H7 (cell line): ENCODE measurements around the gene C5orf46. TPM values are rescaled to one million over a fixed set of nuclear protein-coding genes. Genes with fewer than 3 reads are reported as not detected.

Source experiments
- DNase-seq: peaks from one replicate; pipeline ENCODE4 v3.0.0; 2012
- H3K27me3 ChIP-seq: 2 replicates; pipeline ENCODE4 v1.6.0; 2011; ENCODE audit warnings: mild to moderate bottlenecking, low read length; ENCODE audit not compliant: control insufficient read depth, insufficient read depth
- H3K36me3 ChIP-seq: replicated peaks from 2 replicates; pipeline ENCODE4 v1.5.1; 2011; ENCODE audit warnings: low read length; ENCODE audit not compliant: control insufficient read depth, insufficient read depth
- H3K4me3 ChIP-seq: 2 replicates; pipeline ENCODE4 v1.5.1; 2011; ENCODE audit warnings: low read depth, mild to moderate bottlenecking, control low read depth, low read length, moderate library complexity; ENCODE audit not compliant: insufficient read depth
- total RNA-seq: library from RNA; depleted of rRNA; stranded (reverse); fragments of >200 nt; shearing (Covaris generic); gene quantifications from 2 replicates; pipeline ENCODE4 v1.2.3, GENCODE V29; 2014

C5orf46 gene
- total RNA-seq, 1 experiment from 2014 or later, result not detected

DNA sequence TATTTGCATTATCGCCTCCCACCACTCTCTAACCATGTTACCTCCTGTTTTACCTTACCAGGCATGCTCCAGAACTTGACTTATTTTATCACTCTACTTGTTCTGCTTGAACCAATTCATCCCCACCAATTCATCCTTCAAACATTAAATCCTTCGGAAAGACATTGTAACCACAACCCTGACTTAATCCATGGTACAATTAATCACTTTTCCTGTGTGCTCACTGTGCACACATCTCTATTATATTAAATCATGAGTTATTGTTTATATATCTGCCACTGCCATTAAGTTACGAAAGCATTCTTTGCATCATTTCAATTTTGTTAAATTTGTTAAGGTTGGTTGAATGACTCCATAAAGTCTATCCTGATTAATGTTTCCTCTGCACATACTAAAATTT lies 7.4 kb upstream of the C5orf46 start:
- Histone ChIP-seq H3K36me3 (no peaks in the 10 kb centered on the region), H3K27me3 (no peaks in the 10 kb centered on the region), H3K4me3 (no peak overlapping the region)
- no peak for DNase-seq

DNA sequence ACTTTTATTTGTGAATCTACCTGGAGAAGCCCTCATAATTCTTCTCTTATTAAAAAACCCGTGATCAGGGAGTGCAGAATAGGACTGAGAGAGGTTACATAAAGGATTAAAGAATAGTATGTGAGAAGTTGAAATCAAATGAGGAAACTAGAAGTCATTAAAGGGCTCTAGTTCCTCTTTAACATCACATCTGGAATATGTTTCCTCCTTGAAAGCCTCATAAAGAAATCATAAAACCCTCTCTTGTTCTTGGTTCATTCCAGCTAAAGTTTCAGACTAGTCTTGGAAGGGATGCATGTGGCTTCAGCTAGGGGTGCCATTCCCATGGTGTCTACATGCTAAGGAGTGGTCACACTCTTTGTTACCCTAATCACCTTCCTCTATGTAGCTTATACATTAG lies 5.7 kb upstream of the C5orf46 start:
- no peaks in the 10 kb centered on the region for H3K27me3 ChIP-seq
- DNase-seq, result no peak
- H3K4me3 ChIP-seq, result no peak overlapping the region
- no peaks in the 10 kb centered on the region for H3K36me3 ChIP-seq

DNA sequence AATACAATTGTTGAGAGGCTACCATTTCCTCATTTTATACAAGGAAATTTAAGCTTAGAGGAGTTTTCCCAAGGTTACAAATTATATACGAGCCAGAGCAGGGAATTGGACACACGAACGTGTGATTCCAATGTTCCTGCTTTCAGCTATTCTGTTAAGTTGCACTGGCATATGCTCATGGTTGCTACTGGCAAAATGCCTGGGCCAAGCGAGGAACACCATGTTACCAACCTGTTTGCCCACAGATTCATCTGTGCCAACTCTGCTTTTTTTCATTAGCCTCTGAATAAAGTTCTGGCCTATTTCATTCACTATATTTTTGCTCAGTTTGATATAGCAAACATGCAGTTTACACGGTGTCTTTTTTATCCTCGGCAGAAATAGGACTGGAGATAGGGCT lies 5.1 kb upstream of the C5orf46 start:
- Histone ChIP-seq H3K36me3 (no peaks in the 10 kb centered on the region), H3K4me3 (no peak overlapping the region), H3K27me3 (no peaks in the 10 kb centered on the region)
- DNase-seq, result no peak

DNA sequence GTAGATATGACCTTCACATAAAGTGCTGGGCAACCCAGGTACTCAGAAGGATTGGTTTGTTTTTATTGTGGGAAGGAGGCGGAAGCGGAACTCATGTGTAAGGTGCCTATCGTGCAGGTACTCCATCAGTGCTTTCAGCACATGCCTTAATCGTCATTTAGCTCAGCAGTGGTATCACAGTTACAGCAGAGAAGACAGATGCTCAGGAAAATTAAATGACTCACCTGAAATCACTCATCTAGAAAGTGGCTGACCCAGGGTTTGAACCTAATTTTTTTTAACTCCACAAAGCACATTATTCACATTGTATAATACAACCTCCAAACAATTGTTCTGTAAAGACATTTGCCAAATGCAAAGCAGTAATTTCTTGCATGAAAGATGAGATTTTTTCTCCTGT lies 2.2 kb downstream of the C5orf46 start:
- Histone ChIP-seq H3K27me3 (no peaks in the 10 kb centered on the region), H3K4me3 (no peak overlapping the region), H3K36me3 (no peaks in the 10 kb centered on the region)
- no peak for DNase-seq

DNA sequence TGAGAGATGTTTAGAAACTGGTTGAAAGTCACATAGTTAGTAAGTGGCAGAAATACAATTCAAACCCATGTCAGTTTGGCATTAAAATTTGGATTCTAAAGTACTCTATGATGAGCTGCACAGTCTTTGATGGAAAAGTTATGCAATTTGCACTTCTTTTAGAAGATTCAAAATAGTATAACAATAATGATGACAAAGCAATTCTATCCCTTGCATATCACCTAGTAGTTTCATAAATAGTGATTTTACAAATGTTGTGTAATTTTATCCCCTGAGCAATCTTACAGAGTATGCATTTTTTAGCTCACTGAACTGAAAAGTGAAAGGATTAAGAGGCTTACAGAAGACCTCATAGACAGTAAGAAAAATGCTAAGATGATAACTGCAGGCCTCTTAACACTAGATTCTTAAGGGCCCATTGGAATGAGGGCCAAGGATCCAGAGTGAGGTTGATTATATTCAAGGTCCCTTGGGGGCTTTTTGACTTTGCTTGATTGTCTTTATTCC lies 3.7 kb downstream of the C5orf46 start:
- Histone ChIP-seq H3K27me3 (no peaks in the 10 kb centered on the region), H3K36me3 (no peaks in the 10 kb centered on the region), H3K4me3 (no peak overlapping the region)
- DNase-seq, result no peak

DNA sequence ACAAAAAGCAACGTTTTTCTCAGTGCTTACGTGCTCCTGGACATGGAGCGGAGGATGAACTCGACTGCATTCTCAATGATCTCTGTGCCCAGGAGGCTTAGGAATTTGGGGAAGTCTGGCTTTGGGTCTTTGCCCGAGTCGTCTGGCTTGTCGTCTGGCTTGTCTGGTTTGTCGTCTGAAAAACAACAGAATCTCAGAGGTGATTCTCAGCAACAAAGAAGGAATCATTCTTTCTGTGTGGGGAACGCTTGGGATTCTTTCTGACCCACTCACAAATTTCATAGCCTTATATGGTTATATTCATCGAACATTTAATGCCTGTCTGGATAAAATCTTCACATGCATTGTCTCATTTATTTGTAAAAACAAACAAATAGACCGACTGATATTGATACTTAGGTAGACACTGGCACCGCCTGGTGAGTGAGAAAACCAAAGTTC lies 4.7 kb downstream of the C5orf46 start:
- no peaks in the 10 kb centered on the region for H3K36me3 ChIP-seq
- H3K27me3 ChIP-seq, result no peaks in the 10 kb centered on the region
- no peak overlapping the region for H3K4me3 ChIP-seq
- no peak for DNase-seq

DNA sequence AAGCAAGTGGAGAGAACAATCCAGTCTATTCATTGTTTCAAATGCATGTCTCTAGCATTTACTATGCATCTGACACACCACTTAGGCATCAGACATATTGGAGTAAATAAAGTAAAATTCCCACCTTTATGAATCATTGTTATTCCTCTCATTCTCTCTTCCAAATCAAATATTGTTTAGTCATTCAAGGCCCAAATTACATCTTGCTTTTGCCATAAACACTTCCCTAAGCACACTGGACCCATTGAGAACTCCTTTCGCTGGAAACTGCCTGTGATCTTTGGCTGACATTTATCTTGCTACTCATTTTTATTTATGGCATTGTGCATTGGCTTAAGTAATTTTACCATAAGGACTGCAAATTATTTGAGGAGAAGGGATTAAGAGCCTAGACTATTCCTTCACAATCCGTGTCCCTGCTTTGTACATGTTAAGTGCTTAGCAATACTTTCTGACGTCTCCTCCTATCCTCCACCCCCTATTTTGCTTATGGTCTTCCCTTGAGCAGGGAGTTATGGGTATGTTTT lies 7.4 kb downstream of the C5orf46 start:
- Histone ChIP-seq H3K36me3 (no peaks in the 10 kb centered on the region), H3K27me3 (no peaks in the 10 kb centered on the region), H3K4me3 (no peak overlapping the region)
- DNase-seq, result no peak

DNA sequence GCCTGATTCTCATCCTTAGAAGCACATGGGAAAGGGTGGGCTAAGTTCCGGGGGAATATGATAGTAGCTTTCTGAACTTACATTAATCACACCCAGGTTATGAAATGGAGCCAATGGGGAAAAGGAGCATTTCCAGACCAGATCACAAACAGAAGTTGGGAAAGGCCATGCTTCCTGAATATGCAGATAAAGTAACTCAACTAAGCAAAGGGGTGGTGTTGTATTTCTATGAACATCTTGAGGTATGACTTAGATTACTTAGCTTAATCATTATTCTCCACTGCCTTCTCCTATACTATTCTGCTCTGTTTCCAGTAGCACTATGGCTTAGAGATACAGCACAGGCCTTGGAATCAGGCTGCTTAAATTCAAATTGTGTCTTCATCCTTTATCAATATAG lies 10.5 kb downstream of the C5orf46 start:
- no peak for DNase-seq
- H3K4me3 ChIP-seq, result no peak overlapping the region
- H3K36me3 ChIP-seq, result no peaks in the 10 kb centered on the region
- no peaks in the 10 kb centered on the region for H3K27me3 ChIP-seq

DNA sequence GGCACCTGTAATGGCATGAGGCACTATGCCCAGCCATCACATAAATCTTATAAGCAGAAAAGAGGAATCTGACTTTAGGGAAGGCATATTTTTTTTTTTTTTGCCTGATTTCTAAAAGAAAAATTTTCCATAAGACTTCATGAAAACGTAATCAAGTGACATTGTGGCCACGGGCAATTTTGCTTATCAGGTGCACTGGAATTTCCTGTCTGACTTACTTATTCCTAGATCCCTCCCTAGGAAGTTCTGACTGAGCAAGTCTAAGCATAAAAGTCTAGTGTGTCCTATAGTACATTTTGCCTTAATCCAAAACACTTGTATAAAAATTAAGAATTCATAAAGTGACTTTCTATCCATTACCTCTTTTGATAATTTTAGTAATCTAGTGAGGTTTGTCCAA lies 12.5 kb downstream of the C5orf46 start:
- no peak for DNase-seq
- Histone ChIP-seq H3K4me3 (no peak overlapping the region), H3K36me3 (no peaks in the 10 kb centered on the region), H3K27me3 (no peaks in the 10 kb centered on the region)

DNA sequence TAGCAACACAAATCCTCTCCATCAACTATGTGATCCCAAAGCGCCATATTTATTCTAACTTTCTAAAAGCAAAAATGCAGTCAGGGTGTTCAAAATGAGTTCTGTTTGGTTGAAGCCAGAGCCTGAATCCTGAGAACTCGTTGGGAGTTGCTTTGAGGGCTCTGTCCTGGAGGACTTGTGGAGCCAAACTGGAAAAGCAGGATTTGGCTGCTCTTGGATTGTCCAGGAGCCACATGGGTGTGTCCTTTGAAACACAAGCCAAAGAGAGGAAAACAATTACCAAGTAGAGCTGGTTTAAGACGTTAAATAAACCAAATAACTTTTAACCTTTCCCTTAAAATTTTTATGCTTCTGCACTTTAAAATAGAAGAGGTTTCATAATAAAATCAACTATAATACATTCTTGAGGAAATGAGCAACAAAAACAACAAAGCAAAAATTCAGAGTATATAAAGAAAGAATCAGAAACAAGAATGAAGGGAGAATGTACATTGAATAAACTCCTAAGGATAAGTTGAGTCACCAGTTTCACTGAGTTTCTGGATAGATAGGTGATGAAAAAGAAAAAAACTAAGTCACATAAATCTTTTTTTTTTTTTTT lies 13.5 kb downstream of the C5orf46 start:
- Histone ChIP-seq H3K27me3 (no peaks in the 10 kb centered on the region), H3K36me3 (no peaks in the 10 kb centered on the region), H3K4me3 (no peak overlapping the region)
- no peak for DNase-seq

DNA sequence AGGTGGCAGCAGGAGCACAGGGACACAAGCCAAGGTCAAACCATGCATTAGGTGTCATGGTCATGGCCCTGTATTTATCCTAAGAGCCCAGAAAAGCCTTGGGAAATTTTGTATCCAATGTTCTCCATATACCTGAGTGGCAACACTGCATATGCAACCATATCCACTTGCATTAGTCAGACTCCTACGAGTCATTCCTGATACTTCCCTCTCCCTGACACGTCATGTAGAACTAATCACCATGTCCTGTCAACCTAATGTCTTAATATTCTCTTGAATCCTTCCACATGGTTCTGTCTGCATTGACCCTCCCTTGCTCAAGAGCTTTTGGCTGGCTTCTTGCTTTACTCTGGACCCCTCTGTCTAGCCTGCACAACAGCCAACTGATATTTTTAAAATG lies 18.4 kb downstream of the C5orf46 start:
- Histone ChIP-seq H3K27me3 (no peaks in the 10 kb centered on the region), H3K4me3 (no peak overlapping the region), H3K36me3 (no peaks in the 10 kb centered on the region)
- DNase-seq, result no peak

DNA sequence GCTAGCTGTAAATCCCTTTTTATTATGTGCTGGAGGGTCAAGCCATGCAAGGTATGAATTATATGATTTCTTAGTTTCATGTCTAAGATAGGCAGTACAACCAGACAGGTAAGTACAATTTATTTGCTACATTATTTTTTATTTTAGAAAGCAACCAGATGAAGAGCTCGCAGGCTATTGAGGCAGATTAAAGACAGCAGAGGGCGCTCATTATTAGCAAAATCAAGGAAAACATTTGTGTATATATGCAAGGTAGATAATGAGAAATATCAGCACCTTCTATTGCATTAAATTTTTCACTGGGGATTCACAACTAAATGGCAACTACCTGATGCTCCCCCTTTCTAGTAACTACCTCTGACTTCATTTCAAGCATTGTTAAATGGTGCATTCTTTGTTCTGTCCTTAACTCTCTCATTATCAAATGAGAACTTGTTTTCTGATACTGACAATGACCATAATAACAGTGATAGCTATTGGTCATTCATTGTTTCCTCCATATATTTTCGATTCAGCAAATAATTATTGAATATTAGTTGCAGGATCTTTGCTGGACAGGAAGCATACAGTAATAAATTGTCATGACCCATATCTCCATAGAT lies 19.2 kb downstream of the C5orf46 start:
- no peaks in the 10 kb centered on the region for H3K36me3 ChIP-seq
- H3K4me3 ChIP-seq, result no peak overlapping the region
- H3K27me3 ChIP-seq, result no peaks in the 10 kb centered on the region
- no peak for DNase-seq

DNA sequence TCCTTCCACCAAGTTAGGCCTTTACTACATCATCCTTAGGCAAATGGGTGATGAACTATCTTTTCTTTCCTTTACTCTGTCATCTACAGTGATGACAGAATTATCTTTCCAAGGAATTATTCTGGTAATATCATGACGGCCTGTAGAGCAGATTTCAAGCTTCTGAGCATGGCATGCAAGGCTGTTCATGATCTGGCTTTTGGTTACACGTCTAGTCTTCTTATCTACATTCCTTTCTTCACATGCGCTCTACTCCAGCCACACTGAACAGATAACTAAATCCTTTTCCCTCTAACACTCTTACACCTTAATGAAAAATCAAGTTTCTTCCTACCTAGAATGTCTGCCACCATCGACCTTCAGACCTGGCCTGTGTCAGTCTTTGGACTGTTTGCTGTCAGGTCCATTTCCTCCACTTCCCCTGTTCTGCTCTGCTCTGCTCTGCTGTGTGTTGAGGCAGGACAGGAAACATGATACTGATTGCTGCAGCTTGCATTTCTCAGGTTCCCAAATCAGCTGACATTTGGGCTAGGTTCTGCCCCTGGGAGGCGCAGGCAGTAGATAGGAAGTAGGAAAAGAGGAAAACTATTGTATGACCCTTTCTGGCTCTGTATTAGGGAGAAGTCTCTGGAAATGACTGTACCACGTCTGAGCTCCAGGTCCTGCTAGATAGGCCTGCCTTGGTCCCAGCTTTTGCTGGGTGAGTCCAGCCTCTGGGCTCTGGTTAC lies 23.6 kb downstream of the C5orf46 start:
- DNase-seq, result no peak
- Histone ChIP-seq H3K36me3 (peaks cover 2% of the 10 kb centered on the region), H3K27me3 (no peaks in the 10 kb centered on the region), H3K4me3 (no peak overlapping the region)

DNA sequence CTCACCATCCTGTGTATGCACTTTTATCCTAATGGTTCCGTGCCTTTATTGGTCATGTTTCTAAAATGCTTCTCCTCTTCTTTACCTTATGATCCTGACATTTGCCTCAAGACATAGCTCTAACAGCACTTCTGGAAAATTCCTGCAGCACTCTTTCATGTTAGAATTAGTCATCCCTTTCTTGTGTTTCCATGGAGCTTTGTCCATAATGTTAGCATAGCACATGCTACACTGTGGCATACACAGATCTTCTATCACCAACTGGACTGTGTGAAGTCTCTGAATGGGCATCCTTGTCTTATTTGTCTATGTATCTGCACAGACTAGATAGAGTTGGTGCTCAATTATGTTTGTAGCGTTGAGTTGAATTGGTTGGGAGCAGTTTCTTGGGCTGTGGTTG lies 25.9 kb downstream of the C5orf46 start:
- no peak for DNase-seq

DNA sequence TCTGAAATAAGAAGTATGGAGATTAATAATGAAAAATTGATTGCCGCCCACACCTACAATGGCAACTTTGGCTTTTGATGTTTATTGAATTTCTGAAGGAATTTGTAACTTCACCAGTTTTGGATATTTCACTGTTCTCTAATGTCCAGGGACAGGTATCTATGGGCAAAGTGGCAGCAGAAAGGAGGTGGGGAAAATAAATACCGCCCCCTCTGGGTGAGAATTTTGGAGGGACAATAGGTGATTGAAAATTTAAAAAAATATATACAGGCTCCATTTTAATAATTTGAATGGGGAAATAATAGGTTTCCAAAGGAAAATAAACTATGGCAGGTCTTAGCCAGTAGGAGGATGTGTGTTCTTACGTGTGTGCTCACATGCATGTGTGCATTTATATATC lies 26.6 kb downstream of the C5orf46 start:
- Histone ChIP-seq H3K36me3 (peaks cover 2% of the 10 kb centered on the region), H3K27me3 (no peaks in the 10 kb centered on the region), H3K4me3 (no peak overlapping the region)
- no peak for DNase-seq

More for the DNA sequence above, 25.9 kb downstream of the C5orf46 start:
- H3K36me3 ChIP-seq, result peaks cover 2% of the 10 kb centered on the region
- H3K4me3 ChIP-seq, result no peak overlapping the region
- H3K27me3 ChIP-seq, result no peaks in the 10 kb centered on the region
